Brain microvascular endothelial cell (primary cell): ENCODE measurements around the gene HLA-E.

Source experiments
- DNase-seq: peaks from one replicate; pipeline ENCODE4 v3.0.0-alpha.2; 2020
- H3K27ac ChIP-seq: fragments of 250-450 bp; sonication (Bioruptor Pico); 2 replicates; pipeline ENCODE4 v1.5.1; 2020; ENCODE audit warnings: mild to moderate bottlenecking, moderate library complexity
- H3K27me3 ChIP-seq: fragments of 250-450 bp; sonication (Bioruptor Pico); replicated peaks from 2 replicates; pipeline ENCODE4 v1.5.1; 2020; ENCODE audit warnings: mild to moderate bottlenecking
- H3K36me3 ChIP-seq: fragments of 250-450 bp; sonication (Bioruptor Pico); replicated peaks from 2 replicates; pipeline ENCODE4 v1.5.1; 2020; ENCODE audit warnings: mild to moderate bottlenecking
- H3K4me3 ChIP-seq: 2 replicates; pipeline ENCODE4 v1.5.1; 2011; ENCODE audit warnings: low read depth, mild to moderate bottlenecking, control low read depth, low read length, moderate library complexity
- CTCF ChIP-seq: IDR thresholded peaks from 2 replicates; pipeline ENCODE4 v1.5.1; 2011; ENCODE audit warnings: low read depth, mild to moderate bottlenecking, moderate library complexity, low read length, control low read depth, inconsistent platforms; ENCODE audit errors: missing control alignments
- in situ Hi-C: cut with HindIII; loops from 2 replicates; pipeline ENCODE4 v1.10.0; 2017; ENCODE audit warnings: low sequenced_read_pairs, low pct_ligation_motif_present

Gene HLA-E

GRCh38 chr6:30489081-30490025, at the start of gene HLA-E:
HLA-E (plus strand) TSS chr6:30489509; CDS start chr6:30489532, 23 bp downstream.
- H3K27me3 ChIP-seq: no peaks in the 10 kb centered on the region
- peaks cover 26% of the 10 kb centered on the region for H3K36me3 ChIP-seq
- no peak for TF ChIP-seq CTCF
- H3K4me3 ChIP-seq: peak within 1 kb of the TSS; percentile 94
- peak; percentile 99 for DNase-seq
- in situ Hi-C loops: no loop called here
- H3K27ac ChIP-seq: peak within 1 kb of the TSS; percentile 90

DNA sequence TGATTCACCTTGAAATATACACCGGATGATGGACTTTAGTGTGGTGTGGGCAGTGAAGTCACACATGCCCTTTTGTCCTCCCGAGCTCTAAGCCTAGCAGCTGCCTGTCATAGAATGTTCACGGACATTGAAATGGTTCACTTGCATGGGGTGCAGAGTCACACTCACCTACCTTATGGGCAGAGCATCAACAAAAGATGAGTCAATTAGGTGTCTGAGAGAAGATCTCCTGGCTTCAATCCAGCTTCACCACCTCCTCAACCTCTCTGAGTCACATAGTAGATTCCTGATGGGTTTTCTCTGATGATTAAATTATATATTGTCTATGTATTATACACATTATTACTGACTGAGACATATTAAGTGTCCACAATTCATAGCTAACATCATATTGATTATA, 48.1 kb upstream of the HLA-E start:
- no peak overlapping the region for H3K4me3 ChIP-seq
- no peak overlapping the region for H3K27ac ChIP-seq
- no peaks in the 10 kb centered on the region for H3K36me3 ChIP-seq
- DNase-seq: no peak
- no peak for TF ChIP-seq CTCF
- peaks cover 35% of the 10 kb centered on the region for H3K27me3 ChIP-seq
- in situ Hi-C loops: no loop called here

- no peak overlapping the region for H3K4me3 ChIP-seq
- H3K36me3 ChIP-seq: no peaks in the 10 kb centered on the region
- H3K27ac ChIP-seq: no peak overlapping the region
- no peak for TF ChIP-seq CTCF
- in situ Hi-C loops: no loop called here
- H3K27me3 ChIP-seq: peaks cover 55% of the 10 kb centered on the region
- no peak for DNase-seq
Observed at GRCh38 chr6:30443657-30444450, 45.5 kb upstream of the HLA-E start.

GRCh38 chr6:30444451-30444742, 44.9 kb upstream of the HLA-E start:
- Histone ChIP-seq H3K36me3 (no peaks in the 10 kb centered on the region), H3K4me3 (no peak overlapping the region), H3K27ac (no peak overlapping the region), H3K27me3 (peaks cover 55% of the 10 kb centered on the region)
- TF ChIP-seq CTCF: no peak
- in situ Hi-C loops: no loop called here
- no peak for DNase-seq

GRCh38 chr6:30446259-30446658, 43.0 kb upstream of the HLA-E start:
- in situ Hi-C loops: no loop called here
- peaks cover 55% of the 10 kb centered on the region for H3K27me3 ChIP-seq
- DNase-seq: no peak

More at GRCh38 chr6:30446259-30446658, 43.0 kb upstream of the HLA-E start:
- Histone ChIP-seq H3K36me3 (no peaks in the 10 kb centered on the region), H3K4me3 (no peak overlapping the region), H3K27ac (no peak overlapping the region)
- TF ChIP-seq CTCF: no peak
